GM12801 (cell line): ENCODE results near the gene SFXN2.

ENCODE experiments used
- CTCF ChIP-seq: IDR thresholded peaks from one replicate; pipeline ENCODE4 v1.5.1; 2011; ENCODE audit warnings: control low read depth; ENCODE audit not compliant: insufficient read length; ENCODE audit errors: extremely low read depth

The SFXN2 gene

GRCh38 chr10:102704915-102705314 lies 9.5 kb upstream of the SFXN2 start:
- TF ChIP-seq CTCF = no peak

- TF ChIP-seq CTCF = no peak
Measured at GRCh38 chr10:102705531-102705930, 8.9 kb upstream of the SFXN2 start.

- TF ChIP-seq CTCF = no peak
Measured at GRCh38 chr10:102710609-102711008, 3.8 kb upstream of the SFXN2 start.

- no peak for TF ChIP-seq CTCF
Measured at GRCh38 chr10:102712089-102712488, 2.3 kb upstream of the SFXN2 start.

GRCh38 chr10:102712843-102713538 lies 1.4 kb upstream of the SFXN2 start:
- TF ChIP-seq CTCF = no peak

- no peak for TF ChIP-seq CTCF
Measured at GRCh38 chr10:102713539-102713813, 960 bp upstream of the SFXN2 start.

GRCh38 chr10:102713814-102714620 lies 419 bp upstream of the SFXN2 start, which contains the start of gene ARL3:
Gene ARL3, minus strand, starts transcription at chr10:102714397. Its CDS starts 122 bp downstream, at chr10:102714275.
- no peak for TF ChIP-seq CTCF
